Sigmoid colon (tissue), 4 donors: ENCODE measurements around the gene MAN2A2.

Source experiments
- EP300 ChIP-seq, 4 donors: sonication (generic); formaldehyde crosslinking; IDR thresholded peaks; one replicate each; pipeline ENCODE4 v1.6.1; 2017; ENCODE audit warnings: antibody characterized with exemption in 4 of 4
- POLR2A ChIP-seq, 2 donors: fragments of 450-650 bp; IDR thresholded peaks; one replicate each; pipeline ENCODE4 v1.6.1; 2016; ENCODE audit warnings: antibody characterized with exemption in 2 of 2, mild to moderate bottlenecking in 2 of 2, moderate library complexity in 2 of 2

DNA sequence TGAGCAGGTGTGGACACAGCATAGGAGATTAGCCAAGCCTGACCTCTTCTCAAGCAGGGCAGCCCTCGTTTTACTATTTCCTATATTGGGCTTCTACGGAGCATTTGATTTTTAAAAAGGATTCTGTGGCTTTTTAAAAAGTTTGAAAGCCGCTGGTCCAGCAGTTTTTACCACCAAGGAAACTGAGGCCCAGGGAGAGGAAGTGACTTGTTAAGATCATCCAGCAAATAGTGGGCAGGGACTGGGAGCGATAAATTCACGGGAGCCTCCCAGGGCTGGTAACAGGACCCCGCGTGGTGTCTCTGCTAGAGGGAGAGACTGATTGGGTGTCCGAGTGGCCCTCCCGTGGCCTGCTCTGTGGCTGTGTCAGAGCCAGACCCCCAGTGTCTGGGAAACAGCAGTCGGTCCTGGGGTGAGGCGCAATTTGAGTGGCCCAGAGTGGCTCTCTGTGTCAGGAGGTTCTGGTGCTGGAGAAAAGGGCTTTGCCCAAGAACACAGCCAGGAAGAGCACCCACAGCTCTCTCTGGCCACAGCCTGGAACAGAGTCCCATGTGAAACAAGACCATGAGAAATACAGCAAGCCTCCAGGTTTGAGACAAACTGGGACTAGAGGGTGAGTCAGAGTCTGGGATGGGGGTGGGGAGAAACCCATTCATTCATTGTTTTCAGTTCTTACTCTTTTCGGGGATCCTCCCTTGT is 30.5 kb upstream of the MAN2A2 start:
- TF ChIP-seq EP300 (IDR thresholded peaks at IDR 0.05) (no peak), POLR2A (IDR thresholded peaks at IDR 0.05) (no peak)
